Mucosa of rectum (tissue), 2 donors: ENCODE data around the gene SYT7.
A peak's percentile ranks its signal among the peaks of the same experiment; 100 is the strongest.

Experiments used
- H3K27ac ChIP-seq, 2 donors: one replicate each; pipeline ENCODE4 v1.7.0; 2013; ENCODE audit warnings: inconsistent platforms in 2 of 2, low read depth in 2 of 2, low read length in 2 of 2
- H3K27me3 ChIP-seq, 2 donors: one replicate each; pipeline ENCODE4 v1.7.0; 2013; ENCODE audit warnings: low read length in 2 of 2; ENCODE audit not compliant: control insufficient read depth in 2 of 2, insufficient read depth in 2 of 2
- H3K36me3 ChIP-seq, 2 donors: one replicate each; pipeline ENCODE4 v1.7.0; 2013; ENCODE audit warnings: low read length in 2 of 2; ENCODE audit not compliant: control insufficient read depth in 2 of 2, insufficient read depth in 2 of 2
- H3K4me1 ChIP-seq, 2 donors: one replicate each; pipeline ENCODE4 v1.7.0; 2013; ENCODE audit warnings: low read length in 2 of 2, mild to moderate bottlenecking in 1 of 2; ENCODE audit not compliant: control insufficient read depth in 2 of 2, insufficient read depth in 2 of 2
- H3K4me3 ChIP-seq, 2 donors: one replicate each; pipeline ENCODE4 v1.7.0; 2013; ENCODE audit warnings: low read length in 2 of 2
- H3K9ac ChIP-seq, 2 donors: one replicate each; pipeline ENCODE4 v1.7.0; 2013; ENCODE audit warnings: low read length in 2 of 2, low read depth in 1 of 2, mild to moderate bottlenecking in 1 of 2
- H3K9me3 ChIP-seq, 2 donors: one replicate each; pipeline ENCODE4 v1.7.0; 2013; ENCODE audit warnings: low read length in 2 of 2; ENCODE audit not compliant: control insufficient read depth in 2 of 2
- donor health status: healthy.
- donor health status: Normal muscosa, but diverticular disease.

Gene SYT7

GRCh38 chr11:61581030-61581928 lies at the start of gene SYT7:
TSS of gene SYT7 (minus strand) at chr11:61581076. CDS start at chr11:61580820, 256 bp downstream.
- no peaks in the 10 kb centered on the region for H3K9me3 ChIP-seq
- peaks cover 12 to 18% of the 10 kb centered on the region in 2 donors for H3K27me3 ChIP-seq
- peak within 1 kb of the TSS; percentile 61 to 65 for H3K4me3 ChIP-seq
- peak within 1 kb of the TSS; percentile 24 to 74 for H3K9ac ChIP-seq
- no peaks in the 10 kb centered on the region for H3K36me3 ChIP-seq
- peak within 1 kb of the TSS; percentile 74 to 86 for H3K27ac ChIP-seq
- peaks cover 11 to 17% of the 10 kb centered on the region in 2 donors for H3K4me1 ChIP-seq

- Histone ChIP-seq H3K36me3 (no peaks in the 10 kb centered on the region), H3K4me3 (no peak overlapping the region), H3K9me3 (no peaks in the 10 kb centered on the region), H3K4me1 (peaks cover 12 to 16% of the 10 kb centered on the region in 2 donors), H3K27me3 (no peaks in the 10 kb centered on the region), H3K27ac (no peak overlapping the region), H3K9ac (no peak overlapping the region)
Measured at GRCh38 chr11:61630089-61630488, 49.2 kb upstream of the SYT7 start.

GRCh38 chr11:61629082-61629833 lies 48.4 kb upstream of the SYT7 start:
- H3K27me3 ChIP-seq = no peaks in the 10 kb centered on the region
- no peaks in the 10 kb centered on the region for H3K36me3 ChIP-seq
- H3K27ac ChIP-seq = no peak overlapping the region
- H3K9ac ChIP-seq = no peak overlapping the region
- H3K4me1 ChIP-seq = peaks cover 12 to 16% of the 10 kb centered on the region in 2 donors
- no peaks in the 10 kb centered on the region for H3K9me3 ChIP-seq
- H3K4me3 ChIP-seq = no peak overlapping the region

GRCh38 chr11:61628662-61628970 lies 47.7 kb upstream of the SYT7 start:
- Histone ChIP-seq H3K36me3 (no peaks in the 10 kb centered on the region), H3K9me3 (no peaks in the 10 kb centered on the region), H3K4me3 (no peak overlapping the region), H3K4me1 (peaks cover 12 to 16% of the 10 kb centered on the region in 2 donors), H3K9ac (no peak overlapping the region), H3K27me3 (no peaks in the 10 kb centered on the region), H3K27ac (no peak overlapping the region)

- H3K27me3 ChIP-seq = no peaks in the 10 kb centered on the region
- H3K9me3 ChIP-seq = no peaks in the 10 kb centered on the region
- H3K4me1 ChIP-seq = peaks cover 12 to 16% of the 10 kb centered on the region in 2 donors
- no peak overlapping the region for H3K4me3 ChIP-seq
- H3K27ac ChIP-seq = peak overlapping the region in 1 of 2 donors; percentile 11
- no peak overlapping the region for H3K9ac ChIP-seq
- no peaks in the 10 kb centered on the region for H3K36me3 ChIP-seq
Measured at GRCh38 chr11:61627850-61628661, 47.2 kb upstream of the SYT7 start.

GRCh38 chr11:61626580-61627380 lies 45.9 kb upstream of the SYT7 start:
- Histone ChIP-seq H3K9ac (peak overlapping the region; percentile 54 to 56), H3K27me3 (no peaks in the 10 kb centered on the region), H3K4me3 (no peak overlapping the region), H3K4me1 (peaks cover 12 to 16% of the 10 kb centered on the region in 2 donors), H3K9me3 (no peaks in the 10 kb centered on the region), H3K27ac (peak overlapping the region; percentile 72 to 80), H3K36me3 (no peaks in the 10 kb centered on the region)

GRCh38 chr11:61625525-61625924 lies 44.6 kb upstream of the SYT7 start:
- Histone ChIP-seq H3K9ac (no peak overlapping the region), H3K9me3 (no peaks in the 10 kb centered on the region), H3K36me3 (no peaks in the 10 kb centered on the region), H3K27ac (no peak overlapping the region), H3K4me1 (peaks cover 12 to 16% of the 10 kb centered on the region in 2 donors), H3K27me3 (no peaks in the 10 kb centered on the region), H3K4me3 (no peak overlapping the region)

GRCh38 chr11:61621917-61622585 lies 41.2 kb upstream of the SYT7 start:
- peaks cover 3 to 7% of the 10 kb centered on the region in 2 donors for H3K4me1 ChIP-seq
- H3K9ac ChIP-seq = no peak overlapping the region
- H3K36me3 ChIP-seq = no peaks in the 10 kb centered on the region
- H3K27me3 ChIP-seq = peaks cover 0 to 3% of the 10 kb centered on the region in 2 donors
- no peaks in the 10 kb centered on the region for H3K9me3 ChIP-seq
- H3K27ac ChIP-seq = no peak overlapping the region
- no peak overlapping the region for H3K4me3 ChIP-seq
